Testis (tissue), 3 donors: Measurements from ENCODE around the gene RSAD2. TPM values are rescaled to one million over a fixed set of nuclear protein-coding genes. Genes with fewer than 3 reads are reported as not detected.

Experiments used
- DNase-seq: peaks from one replicate; pipeline ENCODE4 v3.0.0-alpha.2; 2019
- H3K27ac ChIP-seq, 2 donors: fragments of 200-600 bp; sonication (generic); one replicate each; pipeline ENCODE4 v1.5.1; 2019
- H3K27me3 ChIP-seq: fragments of 200-600 bp; sonication (generic); one replicate; pipeline ENCODE4 v1.5.1; 2019
- H3K36me3 ChIP-seq: fragments of 200-600 bp; sonication (generic); one replicate; pipeline ENCODE4 v1.5.1; 2017; ENCODE audit warnings: low read depth; ENCODE audit errors: missing control alignments
- H3K4me1 ChIP-seq: fragments of 200-600 bp; sonication (generic); one replicate; pipeline ENCODE4 v1.5.1; 2019
- H3K4me3 ChIP-seq, 2 donors: fragments of 200-600 bp; sonication (generic); one replicate each; pipeline ENCODE4 v1.5.1; 2017 to 2019
- H3K9me3 ChIP-seq: fragments of 200-600 bp; sonication (generic); one replicate; pipeline ENCODE4 v1.5.1; 2017
- CTCF ChIP-seq, 3 experiments: fragments of 450-650 bp in 2 of 3; fragments of 200-600 bp in 1 of 3; sonication (generic) in 1 of 3; IDR thresholded peaks; one replicate each; pipeline ENCODE4 v1.5.1; 2016 to 2019; ENCODE audit warnings: antibody characterized with exemption in 3 of 3, mild to moderate bottlenecking in 2 of 3, moderate library complexity in 1 of 3
- POLR2A ChIP-seq: fragments of 450-650 bp; IDR thresholded peaks from one replicate; pipeline ENCODE4 v1.6.1; 2017; ENCODE audit warnings: antibody characterized with exemption, mild to moderate bottlenecking, moderate library complexity
- WGBS, 2 donors: methylation state at CpG; one replicate each; pipeline ENCODE4 v1.1.5; 2018; 5-methylcytosine and 5-hydroxymethylcytosine counted together
- intact Hi-C: fragments of 100-400 bp; cut with DNase I; formaldehyde crosslinking; loops from one replicate; pipeline ENCODE4 v1.15.1; 2023; ENCODE audit warnings: low total_unique reads
- polyA plus RNA-seq: library from polyadenylated mRNA; stranded (reverse); fragments of 350-450 nt; fragmentation: Illumina TruSeq; extraction: RNeasy Lipid Tissue Mini Kit (QIAGEN cat#74804); gene quantifications from one replicate; pipeline ENCODE4 v1.2.3, GENCODE V29; 2014; ENCODE audit warnings: low read depth, low replicate concordance; ENCODE audit not compliant: insufficient read depth
- total RNA-seq, 2 donors: library from RNA; depleted of rRNA; stranded (reverse); fragments of >200 nt; gene quantifications; one replicate each; pipeline ENCODE4 v1.2.3, GENCODE V29; 2016

The RSAD2 gene
- total and polyA plus RNA-seq, 3 donors from 2014 or later: 2.3 to 5.5 (median 4.4) TPM

GRCh38 chr2:6876309-6876708 lies 1.3 kb upstream of the RSAD2 start:
- no peaks in the 10 kb centered on the region for H3K36me3 ChIP-seq
- no peaks in the 10 kb centered on the region for H3K27me3 ChIP-seq
- no peak for DNase-seq
- H3K9me3 ChIP-seq: no peaks in the 10 kb centered on the region
- WGBS, 2 donors: 96 to 100% methylated on average over 1 of the region's 1 CpG
- H3K4me1 ChIP-seq: no peaks in the 10 kb centered on the region
- no peak overlapping the region for H3K27ac ChIP-seq
- no peak for TF ChIP-seq POLR2A
- TF ChIP-seq CTCF (IDR thresholded peaks at IDR 0.05): no peak
- H3K4me3 ChIP-seq: no peak overlapping the region
- intact Hi-C loops: no loop called here

- no peaks in the 10 kb centered on the region for H3K27me3 ChIP-seq
- H3K9me3 ChIP-seq: no peaks in the 10 kb centered on the region
- no peak for DNase-seq
- 33 to 45% methylated on average over 4 of the region's 4 CpGs for WGBS, 2 donors
- no peak overlapping the region for H3K4me3 ChIP-seq
- TF ChIP-seq POLR2A: no peak
- TF ChIP-seq CTCF (IDR thresholded peaks at IDR 0.05): no peak
- H3K27ac ChIP-seq: no peak overlapping the region
- intact Hi-C loops: no loop called here
- no peaks in the 10 kb centered on the region for H3K36me3 ChIP-seq
- no peaks in the 10 kb centered on the region for H3K4me1 ChIP-seq
Observed at GRCh38 chr2:6878549-6878948, 972 bp downstream of the RSAD2 start.

GRCh38 chr2:6879011-6879410 lies 1.4 kb downstream of the RSAD2 start:
- H3K4me3 ChIP-seq: no peak overlapping the region
- no peak for DNase-seq
- no peak for TF ChIP-seq POLR2A
- TF ChIP-seq CTCF (IDR thresholded peaks at IDR 0.05): no peak

GRCh38 chr2:6880200-6880733 lies 2.7 kb downstream of the RSAD2 start:
- no peaks in the 10 kb centered on the region for H3K36me3 ChIP-seq
- no peak overlapping the region for H3K27ac ChIP-seq
- H3K9me3 ChIP-seq: no peaks in the 10 kb centered on the region
- 58 to 81% methylated on average over 2 of the region's 2 CpGs for WGBS, 2 donors
- TF ChIP-seq POLR2A (no peak), CTCF (IDR thresholded peaks at IDR 0.05) (no peak)
- intact Hi-C loops: no loop called here
- no peaks in the 10 kb centered on the region for H3K4me1 ChIP-seq
- DNase-seq: no peak
- no peak overlapping the region for H3K4me3 ChIP-seq
- no peaks in the 10 kb centered on the region for H3K27me3 ChIP-seq

More at GRCh38 chr2:6879011-6879410, 1.4 kb downstream of the RSAD2 start:
- H3K36me3 ChIP-seq: no peaks in the 10 kb centered on the region
- WGBS, 2 donors: 87 to 91% methylated on average over 2 of the region's 2 CpGs
- H3K27me3 ChIP-seq: no peaks in the 10 kb centered on the region
- H3K4me1 ChIP-seq: no peaks in the 10 kb centered on the region
- intact Hi-C loops: no loop called here
- H3K9me3 ChIP-seq: no peaks in the 10 kb centered on the region
- no peak overlapping the region for H3K27ac ChIP-seq

- no peak for DNase-seq
- no peaks in the 10 kb centered on the region for H3K36me3 ChIP-seq
- intact Hi-C loops: no loop called here
- no peaks in the 10 kb centered on the region for H3K4me1 ChIP-seq
- H3K27me3 ChIP-seq: no peaks in the 10 kb centered on the region
- no peak overlapping the region for H3K27ac ChIP-seq
- 89 to 94% methylated on average over 1 of the region's 1 CpG for WGBS, 2 donors
- H3K4me3 ChIP-seq: no peak overlapping the region
- H3K9me3 ChIP-seq: no peaks in the 10 kb centered on the region
- TF ChIP-seq CTCF (IDR thresholded peaks at IDR 0.05): no peak
- TF ChIP-seq POLR2A: no peak
Observed at GRCh38 chr2:6881046-6881445, 3.5 kb downstream of the RSAD2 start.
